Cardiac fibroblast (primary cell): ENCODE data around the gene SMAD7.

ENCODE experiments used
- DNase-seq, 2 donors: peaks; one replicate each; pipeline versions ENCODE4 v3.0.0 to v3.0.0-alpha.2; 2010; ENCODE audit warnings: low read depth in 2 of 2
- H3K4me3 ChIP-seq, 2 donors: replicated peaks in 1 of 2; 1 replicate in 1 of 2; 2 replicates in 1 of 2; pipeline ENCODE4 v1.5.1; 2011; ENCODE audit warnings: low read depth in 2 of 2, low read length in 2 of 2, mild to moderate bottlenecking in 2 of 2, moderate library complexity in 1 of 2
- TF ChIP-seq, protein P1 (sequence below): IDR thresholded peaks from one replicate; pipeline ENCODE4 v1.5.1; 2011; ENCODE audit warnings: low read depth, mild to moderate bottlenecking, low read length, inconsistent platforms

SMAD7 gene

GRCh38 chr18:48915626-48916425 is 34.9 kb downstream of the SMAD7 start:
- DNase-seq, result peak in 1 of 2 donors; percentile 43
- no peak overlapping the region for H3K4me3 ChIP-seq
- TF ChIP-seq, protein P1, sequence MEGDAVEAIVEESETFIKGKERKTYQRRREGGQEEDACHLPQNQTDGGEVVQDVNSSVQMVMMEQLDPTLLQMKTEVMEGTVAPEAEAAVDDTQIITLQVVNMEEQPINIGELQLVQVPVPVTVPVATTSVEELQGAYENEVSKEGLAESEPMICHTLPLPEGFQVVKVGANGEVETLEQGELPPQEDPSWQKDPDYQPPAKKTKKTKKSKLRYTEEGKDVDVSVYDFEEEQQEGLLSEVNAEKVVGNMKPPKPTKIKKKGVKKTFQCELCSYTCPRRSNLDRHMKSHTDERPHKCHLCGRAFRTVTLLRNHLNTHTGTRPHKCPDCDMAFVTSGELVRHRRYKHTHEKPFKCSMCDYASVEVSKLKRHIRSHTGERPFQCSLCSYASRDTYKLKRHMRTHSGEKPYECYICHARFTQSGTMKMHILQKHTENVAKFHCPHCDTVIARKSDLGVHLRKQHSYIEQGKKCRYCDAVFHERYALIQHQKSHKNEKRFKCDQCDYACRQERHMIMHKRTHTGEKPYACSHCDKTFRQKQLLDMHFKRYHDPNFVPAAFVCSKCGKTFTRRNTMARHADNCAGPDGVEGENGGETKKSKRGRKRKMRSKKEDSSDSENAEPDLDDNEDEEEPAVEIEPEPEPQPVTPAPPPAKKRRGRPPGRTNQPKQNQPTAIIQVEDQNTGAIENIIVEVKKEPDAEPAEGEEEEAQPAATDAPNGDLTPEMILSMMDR, result no peak

- TF ChIP-seq, protein P1, result no peak
- DNase-seq, result no peak
- H3K4me3 ChIP-seq, result no peak overlapping the region
These were observed 36.0 kb downstream of the SMAD7 start for GRCh38 chr18:48914581-48915251.

DNA sequence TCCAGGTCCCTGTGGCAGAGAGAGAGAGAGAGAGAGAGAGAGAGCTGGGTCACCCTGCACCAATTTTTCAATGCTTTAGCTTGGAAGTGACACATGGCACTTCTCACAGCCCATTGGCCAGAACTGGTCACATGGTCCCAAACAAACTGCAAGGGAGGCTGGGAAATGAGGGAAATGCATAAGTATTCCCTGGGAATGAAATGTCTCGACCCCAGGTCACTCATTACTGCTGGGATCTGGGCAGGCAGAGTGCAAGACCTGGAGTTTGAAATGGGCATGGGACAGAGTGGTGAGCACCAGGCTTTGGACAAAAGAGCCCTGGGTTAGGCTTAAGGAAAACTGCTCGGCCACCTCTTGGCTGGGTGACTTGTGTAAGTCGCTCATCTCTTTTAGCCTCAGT is 37.0 kb downstream of the SMAD7 start:
- DNase-seq, result no peak
- H3K4me3 ChIP-seq, result no peak overlapping the region
- TF ChIP-seq, protein P1, result no peak

DNA sequence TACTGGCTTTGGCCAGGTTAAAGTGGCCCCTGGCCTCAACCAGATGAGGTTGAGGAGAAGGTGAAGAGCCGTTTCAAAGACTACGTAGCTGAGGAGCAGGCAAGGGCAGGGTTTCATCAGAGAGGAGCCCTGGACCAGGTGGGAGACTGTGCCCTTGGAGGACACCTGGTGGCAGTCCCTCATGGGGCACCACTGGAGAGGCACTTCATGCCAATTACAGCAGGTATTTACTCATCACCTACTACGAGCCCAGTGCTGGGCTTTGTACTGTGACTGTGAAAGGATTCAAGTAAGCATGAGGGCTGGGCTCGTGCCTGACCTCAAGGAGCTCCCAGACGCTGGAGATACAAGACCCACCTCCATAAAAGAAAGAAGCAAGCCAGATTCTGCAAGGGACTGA is 37.6 kb downstream of the SMAD7 start:
- H3K4me3 ChIP-seq, result no peak overlapping the region
- DNase-seq, result no peak
- TF ChIP-seq, protein P1, result peak; percentile 19

DNA sequence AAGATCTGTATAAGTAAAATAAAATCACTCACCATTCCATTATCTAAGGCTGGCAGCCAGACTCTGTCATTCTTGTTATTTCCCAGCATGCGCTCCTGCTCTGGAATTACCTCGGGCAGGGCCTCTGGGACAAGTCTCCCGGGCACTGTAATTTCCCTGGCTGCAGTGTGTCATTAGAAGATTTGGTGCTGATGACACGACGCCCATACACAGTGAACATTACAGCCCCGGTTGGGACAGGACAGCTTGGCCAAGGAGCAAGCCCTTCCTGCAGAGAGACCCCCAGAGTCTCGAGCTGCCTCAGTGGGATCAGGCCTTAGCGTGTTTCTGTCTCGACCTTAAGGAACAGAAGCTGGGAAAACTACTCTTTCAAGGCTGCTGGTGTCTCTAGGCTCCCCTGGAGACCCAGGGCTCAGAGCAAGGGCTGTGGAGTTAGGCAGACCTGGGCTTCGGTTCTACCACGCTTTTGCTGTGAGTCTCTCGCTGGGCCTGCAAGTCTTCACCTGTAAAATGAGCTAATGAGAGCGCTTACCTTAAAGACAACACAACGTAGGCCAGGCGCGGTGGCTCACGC is 39.7 kb downstream of the SMAD7 start:
- H3K4me3 ChIP-seq, result no peak overlapping the region
- DNase-seq, result no peak
- TF ChIP-seq, protein P1, result no peak

- TF ChIP-seq, protein P1, result no peak
- no peak for DNase-seq
- H3K4me3 ChIP-seq, result no peak overlapping the region
These were observed 41.0 kb downstream of the SMAD7 start for GRCh38 chr18:48909721-48910120.
